PC-3 (cell line): ENCODE data around the gene PID1. TPM values are rescaled to one million over a fixed set of nuclear protein-coding genes. Genes with fewer than 3 reads are reported as not detected.

Experiments used
- ATAC-seq: fragments of 200-7000 bp; cut with Tn5 transposase; 2 replicates; pipeline ENCODE4 v1.9.1; 2020; ENCODE audit warnings: mild to moderate bottlenecking, moderate library complexity
- BruUV-seq: library from RNA; stranded (reverse); fragments of 400-500 nt; replicated peaks from 2 replicates; lab custom pipeline; 2021; lab: Mats Ljungman, UMichigan
- CTCF ChIA-PET: fragments of 300-600 bp; sonication (Branson Sonifier 250); formaldehyde crosslinking; loops from one replicate; lab custom pipeline; 2022; ENCODE audit warnings: antibody characterized with exemption; lab: Charles Lee
- POLR2A ChIA-PET: fragments of 300-600 bp; sonication (Branson Sonifier 250); formaldehyde crosslinking; loops from one replicate; lab custom pipeline; 2022; ENCODE audit warnings: antibody characterized with exemption; ENCODE audit not compliant: unreplicated experiment; lab: Charles Lee
- DNase-seq: peaks from one replicate; pipeline ENCODE4 v3.0.0-alpha.2; 2015
- H2AFZ ChIP-seq: fragments of 300-600 bp; sonication (generic); 2 replicates; pipeline ENCODE4 v1.6.0; 2016; ENCODE audit warnings: antibody characterized with exemption, low read length
- H3F3A ChIP-seq: fragments of 300-600 bp; sonication (generic); one replicate; pipeline ENCODE4 v1.6.0; 2017; ENCODE audit warnings: antibody characterized with exemption, low read length, control low read depth, mild to moderate bottlenecking; ENCODE audit not compliant: unreplicated experiment
- H3K27ac ChIP-seq: fragments of 300-600 bp; sonication (generic); 2 replicates; pipeline ENCODE4 v1.5.1; 2016; ENCODE audit warnings: mild to moderate bottlenecking, low read length
- H3K27me3 ChIP-seq: fragments of 300-600 bp; sonication (generic); 2 replicates; pipeline ENCODE4 v1.6.1; 2016; ENCODE audit warnings: low read length, mixed read lengths
- H3K36me3 ChIP-seq: fragments of 300-600 bp; sonication (generic); 2 replicates; pipeline ENCODE4 v1.6.1; 2016; ENCODE audit warnings: low read depth, mixed run types, low read length, mixed read lengths
- H3K4me1 ChIP-seq: fragments of 300-600 bp; sonication (generic); 2 replicates; pipeline ENCODE4 v1.5.1; 2016; ENCODE audit warnings: low read length; ENCODE audit not compliant: insufficient read depth
- H3K4me2 ChIP-seq: fragments of 300-600 bp; sonication (generic); 2 replicates; pipeline ENCODE4 v1.6.0; 2016; ENCODE audit warnings: low read length
- H3K4me3 ChIP-seq: fragments of 300-600 bp; sonication (generic); 2 replicates; pipeline ENCODE4 v1.5.1; 2016; ENCODE audit warnings: mild to moderate bottlenecking, low read length, mixed read lengths
- H3K79me2 ChIP-seq: fragments of 300-600 bp; sonication (generic); 2 replicates; pipeline ENCODE4 v1.6.1; 2017; ENCODE audit warnings: low read length, mixed read lengths
- H3K9ac ChIP-seq: fragments of 300-600 bp; sonication (generic); 2 replicates; pipeline ENCODE4 v1.6.0; 2016; ENCODE audit warnings: mild to moderate bottlenecking, low read length
- H3K9me2 ChIP-seq: fragments of 300-600 bp; sonication (generic); replicated peaks from 2 replicates; pipeline ENCODE4 v1.6.1; 2016; ENCODE audit warnings: mixed run types, low read length, mixed read lengths
- H3K9me3 ChIP-seq: fragments of 300-600 bp; sonication (generic); 2 replicates; pipeline ENCODE4 v1.6.1; 2016; ENCODE audit warnings: low read length, mixed read lengths
- H4K20me1 ChIP-seq: fragments of 300-600 bp; sonication (generic); 2 replicates; pipeline ENCODE4 v1.6.1; 2016; ENCODE audit warnings: low read length, mixed read lengths
- EZH2 ChIP-seq: fragments of 300-600 bp; sonication (generic); IDR thresholded peaks from one replicate; pipeline ENCODE4 v1.6.1; 2017; ENCODE audit warnings: antibody characterized with exemption, mild to moderate bottlenecking, low read length; ENCODE audit not compliant: unreplicated experiment
- EZH2phosphoT487 ChIP-seq: fragments of 300-600 bp; sonication (generic); IDR thresholded peaks from 2 replicates; pipeline ENCODE4 v1.6.1; 2018; ENCODE audit warnings: mild to moderate bottlenecking, antibody characterized with exemption, low read length, borderline replicate concordance
- intact Hi-C: fragments of 100-400 bp; cut with micrococcal nuclease; formaldehyde crosslinking; loops from 2 replicates; pipeline ENCODE4 v1.9.0; 2023
- total RNA-seq: library from RNA; depleted of rRNA; stranded (reverse); fragments of >200 nt; gene quantifications from 2 replicates; pipeline ENCODE4 v1.2.3, GENCODE V29; 2014
- TF ChIP-seq, protein P1 (sequence below): fragments of 300-600 bp; sonication (generic); conservative IDR thresholded peaks from 2 replicates; pipeline ENCODE4 v1.5.1; 2017; ENCODE audit warnings: antibody characterized with exemption, low read depth, mild to moderate bottlenecking, low read length

The PID1 gene
- total RNA-seq, 1 experiment from 2014 or later: 0.84 TPM

DNA sequence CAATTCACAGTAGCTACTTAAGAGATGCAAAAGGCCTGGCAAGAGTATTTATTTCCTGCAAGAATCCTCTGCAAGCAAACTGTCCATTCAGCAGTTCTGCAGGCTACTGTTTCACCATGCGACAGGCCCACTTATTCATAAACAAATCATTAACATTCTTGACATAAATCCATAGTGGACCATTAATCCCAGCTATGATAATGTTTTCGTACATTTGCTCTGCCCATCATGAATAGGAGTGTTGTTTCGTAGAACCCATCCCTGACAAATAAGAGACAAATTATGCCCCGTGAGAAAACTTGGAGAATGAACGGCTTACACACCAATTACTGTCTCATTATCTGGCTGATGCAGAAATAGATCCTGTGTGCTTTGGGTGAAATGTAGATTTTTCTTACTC, 65.4 kb downstream of the PID1 start:
- ChIA-PET POLR2A (no interaction called here), CTCF (no interaction called here)
- Histone ChIP-seq H3K4me1 (no peaks in the 10 kb centered on the region), H3F3A (no peaks in the 10 kb centered on the region), H3K9ac (no peak overlapping the region), H3K79me2 (no peaks in the 10 kb centered on the region), H3K4me2 (no peak overlapping the region), H4K20me1 (no peaks in the 10 kb centered on the region), H3K9me3 (no peaks in the 10 kb centered on the region), H2AFZ (no peak overlapping the region), H3K27me3 (peaks cover 6% of the 10 kb centered on the region; the same call in 1 of the 2 replicates), H3K4me3 (no peak overlapping the region), H3K36me3 (no peaks in the 10 kb centered on the region), H3K9me2 (no peaks in the 10 kb centered on the region), H3K27ac (no peak overlapping the region)
- ATAC-seq (no peak), DNase-seq (no peak)
- no TSS peak for BruUV-seq
- intact Hi-C loops: no loop called here
- TF ChIP-seq, protein P1, sequence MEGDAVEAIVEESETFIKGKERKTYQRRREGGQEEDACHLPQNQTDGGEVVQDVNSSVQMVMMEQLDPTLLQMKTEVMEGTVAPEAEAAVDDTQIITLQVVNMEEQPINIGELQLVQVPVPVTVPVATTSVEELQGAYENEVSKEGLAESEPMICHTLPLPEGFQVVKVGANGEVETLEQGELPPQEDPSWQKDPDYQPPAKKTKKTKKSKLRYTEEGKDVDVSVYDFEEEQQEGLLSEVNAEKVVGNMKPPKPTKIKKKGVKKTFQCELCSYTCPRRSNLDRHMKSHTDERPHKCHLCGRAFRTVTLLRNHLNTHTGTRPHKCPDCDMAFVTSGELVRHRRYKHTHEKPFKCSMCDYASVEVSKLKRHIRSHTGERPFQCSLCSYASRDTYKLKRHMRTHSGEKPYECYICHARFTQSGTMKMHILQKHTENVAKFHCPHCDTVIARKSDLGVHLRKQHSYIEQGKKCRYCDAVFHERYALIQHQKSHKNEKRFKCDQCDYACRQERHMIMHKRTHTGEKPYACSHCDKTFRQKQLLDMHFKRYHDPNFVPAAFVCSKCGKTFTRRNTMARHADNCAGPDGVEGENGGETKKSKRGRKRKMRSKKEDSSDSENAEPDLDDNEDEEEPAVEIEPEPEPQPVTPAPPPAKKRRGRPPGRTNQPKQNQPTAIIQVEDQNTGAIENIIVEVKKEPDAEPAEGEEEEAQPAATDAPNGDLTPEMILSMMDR: no peak
- TF ChIP-seq EZH2 (no peak), EZH2phosphoT487 (no peak)

DNA sequence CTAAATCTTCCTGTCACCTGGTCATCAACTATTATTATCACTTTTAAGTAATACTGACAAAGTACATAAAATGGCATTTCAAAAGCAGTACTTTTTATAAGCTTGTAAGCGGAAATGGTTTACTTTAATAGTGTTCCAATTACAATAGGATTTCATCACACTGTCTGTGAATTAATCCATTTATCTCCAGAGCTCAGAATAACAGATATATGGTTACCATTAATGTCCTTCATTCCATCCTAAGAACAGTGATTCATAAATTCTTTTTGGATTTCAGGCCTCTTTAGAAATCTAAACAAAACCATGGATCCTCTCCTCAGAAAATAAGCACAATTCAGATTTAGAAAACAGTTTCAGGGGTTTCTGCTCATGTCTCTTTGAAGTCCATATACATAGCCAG, 68.4 kb downstream of the PID1 start:
- no TSS peak for BruUV-seq

DNA sequence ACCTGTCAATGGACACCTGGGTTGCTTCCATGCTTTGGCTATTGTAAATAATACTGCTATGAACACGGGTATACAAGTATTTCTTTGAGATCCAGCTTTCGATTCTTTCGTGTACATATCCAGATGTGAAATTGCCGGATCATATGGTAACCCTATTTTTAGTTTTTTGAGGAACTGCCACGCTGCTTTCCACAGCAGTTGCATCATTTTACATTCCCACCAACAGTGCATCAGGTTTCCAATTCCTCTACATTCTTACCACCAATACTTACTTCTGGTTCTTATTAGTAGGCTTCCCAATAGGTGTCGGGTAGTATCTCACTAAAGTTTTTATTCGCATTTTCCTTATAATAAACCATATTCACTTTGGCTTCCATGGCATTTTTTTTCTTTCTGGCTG, 69.6 kb downstream of the PID1 start:
- Histone ChIP-seq H3K9me3 (no peaks in the 10 kb centered on the region), H3K27ac (no peak overlapping the region), H3K27me3 (peaks cover 17% of the 10 kb centered on the region; the same call in 1 of the 2 replicates), H3K4me2 (no peak overlapping the region), H3K9me2 (no peaks in the 10 kb centered on the region; the same call in 1 of the 2 replicates), H3K79me2 (no peaks in the 10 kb centered on the region), H3K9ac (no peak overlapping the region), H3F3A (no peaks in the 10 kb centered on the region), H3K4me3 (no peak overlapping the region), H2AFZ (no peak overlapping the region), H3K4me1 (no peaks in the 10 kb centered on the region), H3K36me3 (no peaks in the 10 kb centered on the region), H4K20me1 (no peaks in the 10 kb centered on the region)
- no TSS peak for BruUV-seq
- no peak for DNase-seq
- ATAC-seq: no peak
- TF ChIP-seq, protein P1: no peak
- TF ChIP-seq EZH2phosphoT487 (no peak), EZH2 (no peak)
- POLR2A ChIA-PET: no interaction called here
- CTCF ChIA-PET: no interaction called here
- intact Hi-C loops: no loop called here

More for the DNA sequence above, 68.4 kb downstream of the PID1 start:
- intact Hi-C loops: no loop called here
- no peak for TF ChIP-seq EZH2
- TF ChIP-seq EZH2phosphoT487: no peak
- TF ChIP-seq, protein P1: no peak
- Histone ChIP-seq H3K9me2 (no peaks in the 10 kb centered on the region; the same call in 1 of the 2 replicates), H3K27ac (no peak overlapping the region), H3K9me3 (no peaks in the 10 kb centered on the region), H3F3A (no peaks in the 10 kb centered on the region), H3K79me2 (no peaks in the 10 kb centered on the region), H3K27me3 (peaks cover 15% of the 10 kb centered on the region; the same call in 1 of the 2 replicates), H4K20me1 (no peaks in the 10 kb centered on the region), H3K4me2 (no peak overlapping the region), H3K36me3 (no peaks in the 10 kb centered on the region), H3K4me1 (no peaks in the 10 kb centered on the region), H3K4me3 (no peak overlapping the region), H2AFZ (no peak overlapping the region), H3K9ac (no peak overlapping the region)
- DNase-seq (no peak), ATAC-seq (no peak)
- POLR2A ChIA-PET: no interaction called here
- CTCF ChIA-PET: no interaction called here
